ENCODE data around the gene RIMS4.
"Not testable (repeated sequence)": the region's sequence is repeated elsewhere in the genome, so short reads cannot be mapped to it uniquely, and the experiment has no call there.

The RIMS4 gene

DNA sequence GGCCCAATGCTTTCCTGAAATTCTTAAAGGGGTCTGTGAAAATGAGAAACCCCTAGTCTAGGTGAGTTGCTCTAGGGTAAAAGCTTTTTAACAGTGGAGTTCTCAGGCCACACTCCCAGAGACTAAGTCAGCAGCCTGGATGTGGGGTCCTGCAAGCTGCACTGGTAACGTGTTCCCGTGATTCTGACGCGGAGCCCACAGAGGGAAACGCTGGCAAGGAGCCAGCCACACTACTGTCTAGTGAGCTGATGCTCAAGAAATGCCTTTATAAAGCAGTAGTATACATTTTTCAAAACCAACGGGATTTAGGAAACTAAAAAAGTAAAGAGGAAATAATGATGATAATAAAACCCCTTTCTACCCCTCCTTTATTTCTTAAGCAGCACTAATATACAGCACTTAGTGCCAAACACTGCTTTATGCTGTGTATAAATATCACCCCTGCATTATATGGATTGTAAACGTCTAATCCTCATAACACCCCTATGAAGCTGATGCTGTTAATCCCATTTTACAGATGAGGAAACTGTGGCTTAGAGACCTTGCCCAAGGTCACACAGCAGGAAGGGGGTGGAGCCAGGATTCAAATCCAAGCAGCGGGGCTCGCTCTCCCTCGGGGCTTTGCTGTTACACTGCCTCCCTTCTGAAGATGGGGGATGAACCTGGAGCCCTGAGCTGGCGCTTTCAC lies 39.7 kb downstream of the RIMS4 start:
- no peaks in the 10 kb centered on the region for H3K9me3 Mint-ChIP-seq
- peaks cover 3% of the 10 kb centered on the region for H3K27me3 Mint-ChIP-seq
- no peaks in the 10 kb centered on the region for H3K4me1 Mint-ChIP-seq
- ATAC-seq (no peak), DNase-seq (no peak)
- H3K27ac Mint-ChIP-seq: no peak overlapping the region
- no peaks in the 10 kb centered on the region for H3K36me3 Mint-ChIP-seq (ENCODE audit: low read depth)
- H3K4me3 Mint-ChIP-seq: no peak overlapping the region

DNA sequence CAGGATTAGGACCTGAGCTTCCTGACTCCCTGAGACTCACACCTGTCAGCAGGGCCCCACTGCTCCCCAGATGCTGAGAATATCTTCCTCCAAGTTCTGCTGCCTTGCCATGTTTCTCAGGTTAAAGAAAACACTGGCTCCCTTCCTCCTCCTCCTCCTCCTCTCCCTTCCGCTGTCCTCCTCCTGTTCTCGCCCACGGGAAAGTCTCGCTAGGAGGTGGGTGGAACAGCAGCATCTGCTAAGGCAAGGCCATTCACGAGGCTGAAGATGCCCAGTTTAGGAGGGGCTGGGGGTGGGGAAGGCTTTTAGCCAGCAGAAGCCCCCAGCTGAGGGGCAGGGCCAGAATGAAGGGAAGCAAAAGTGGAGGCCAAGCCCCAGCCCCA lies 40.9 kb downstream of the RIMS4 start:
- no peak for ATAC-seq
- Mint-ChIP-seq H3K4me1 (no peaks in the 10 kb centered on the region), H3K4me3 (no peak overlapping the region), H3K27ac (no peak overlapping the region), H3K36me3 (ENCODE audit: low read depth) (no peaks in the 10 kb centered on the region), H3K27me3 (peaks cover 3% of the 10 kb centered on the region), H3K9me3 (no peaks in the 10 kb centered on the region)
- no peak for DNase-seq

DNA sequence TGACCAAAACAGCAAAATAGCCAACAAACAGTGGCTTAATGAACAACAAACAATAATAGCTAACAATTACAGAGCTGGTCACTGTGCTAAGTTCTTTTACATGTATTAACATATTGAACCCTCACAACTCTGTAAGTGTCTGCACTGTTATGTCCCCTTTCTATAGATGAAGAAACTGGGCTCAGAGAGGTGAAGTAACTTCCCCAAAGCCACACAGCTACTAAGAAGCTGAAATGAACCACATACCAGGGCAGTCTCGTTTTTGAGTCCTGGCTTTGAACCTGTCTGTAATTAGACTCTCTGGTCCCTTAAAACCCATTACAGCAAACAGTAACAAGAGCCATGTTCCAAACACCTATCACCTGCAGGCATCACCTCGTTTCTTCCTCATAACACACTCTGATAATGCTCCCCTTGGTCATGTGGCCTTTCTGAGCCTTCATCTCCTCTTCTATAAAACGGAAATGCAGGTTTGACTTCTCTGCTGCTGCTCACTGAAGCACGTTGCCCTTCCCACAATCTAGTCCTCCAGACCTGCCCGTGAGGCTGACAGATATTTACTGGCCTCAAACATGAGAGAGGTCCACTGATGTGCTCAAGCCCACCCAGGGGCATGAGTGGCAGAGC lies 41.4 kb downstream of the RIMS4 start:
- DNase-seq (no peak), ATAC-seq (no peak)
- no peaks in the 10 kb centered on the region for H3K4me1 Mint-ChIP-seq
- H3K4me3 Mint-ChIP-seq: no peak overlapping the region
- H3K36me3 Mint-ChIP-seq (ENCODE audit: low read depth): no peaks in the 10 kb centered on the region
- no peak overlapping the region for H3K27ac Mint-ChIP-seq
- peaks cover 3% of the 10 kb centered on the region for H3K27me3 Mint-ChIP-seq
- no peaks in the 10 kb centered on the region for H3K9me3 Mint-ChIP-seq

DNA sequence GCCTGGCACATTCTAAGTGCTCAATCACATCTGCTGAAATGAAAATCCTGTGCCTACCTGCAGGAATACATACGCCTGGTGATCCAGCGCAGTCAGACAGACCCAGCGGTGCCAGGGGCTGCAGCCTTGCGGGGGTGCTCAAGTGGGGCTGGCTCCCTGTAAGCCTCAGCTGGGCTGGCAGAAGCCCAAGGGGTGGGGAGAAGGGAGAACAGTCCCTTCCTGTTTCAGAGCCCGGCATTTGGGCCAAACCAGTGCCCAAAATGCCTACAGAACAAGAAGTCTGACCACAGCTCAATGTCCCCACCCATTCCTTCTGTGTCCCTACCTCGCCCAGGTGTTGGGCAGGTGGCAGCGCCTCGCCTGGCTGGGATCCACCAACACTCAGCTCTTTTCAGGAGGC lies 42.1 kb downstream of the RIMS4 start:
- Mint-ChIP-seq H3K36me3 (ENCODE audit: low read depth) (no peaks in the 10 kb centered on the region), H3K4me3 (no peak overlapping the region), H3K27me3 (peaks cover 3% of the 10 kb centered on the region), H3K27ac (no peak overlapping the region), H3K9me3 (no peaks in the 10 kb centered on the region), H3K4me1 (no peaks in the 10 kb centered on the region)
- no peak for DNase-seq
- no peak for ATAC-seq

DNA sequence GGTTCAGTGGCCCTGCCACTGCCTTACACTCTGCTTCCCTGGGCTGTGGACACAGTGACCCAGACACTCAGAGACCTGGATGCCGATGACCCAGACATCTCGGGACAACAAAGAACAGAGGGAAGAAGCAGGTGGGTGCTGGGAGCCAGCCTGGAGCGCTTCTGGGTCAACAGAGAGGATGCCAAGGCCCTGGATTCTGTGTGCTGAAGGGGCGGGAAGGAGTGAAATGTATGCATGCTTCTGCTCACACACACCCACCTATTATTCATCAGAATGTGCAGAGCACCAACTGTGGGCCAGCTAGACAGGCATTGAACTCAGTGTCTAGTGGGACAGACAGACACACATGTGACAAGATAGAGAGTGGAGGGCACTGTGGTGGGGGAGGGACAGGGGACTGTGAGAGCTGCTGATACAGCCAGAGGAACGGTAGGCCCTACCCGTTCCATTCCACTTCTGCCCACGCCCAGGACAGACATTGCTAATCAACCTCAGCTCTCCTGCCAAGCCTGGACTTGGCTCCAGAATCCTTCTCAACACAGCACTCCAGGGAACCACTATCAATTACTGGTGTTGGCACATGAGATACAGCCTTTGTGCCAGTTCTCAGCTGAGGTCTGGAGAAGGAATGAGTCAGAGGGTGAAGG lies 44.5 kb downstream of the RIMS4 start:
- no peaks in the 10 kb centered on the region for H3K4me1 Mint-ChIP-seq
- H3K36me3 Mint-ChIP-seq (ENCODE audit: low read depth): no peaks in the 10 kb centered on the region
- H3K4me3 Mint-ChIP-seq: no peak overlapping the region
- no peak overlapping the region for H3K27ac Mint-ChIP-seq
- no peak for DNase-seq
- H3K27me3 Mint-ChIP-seq: peaks cover 3% of the 10 kb centered on the region
- ATAC-seq: no peak
- H3K9me3 Mint-ChIP-seq: no peaks in the 10 kb centered on the region

DNA sequence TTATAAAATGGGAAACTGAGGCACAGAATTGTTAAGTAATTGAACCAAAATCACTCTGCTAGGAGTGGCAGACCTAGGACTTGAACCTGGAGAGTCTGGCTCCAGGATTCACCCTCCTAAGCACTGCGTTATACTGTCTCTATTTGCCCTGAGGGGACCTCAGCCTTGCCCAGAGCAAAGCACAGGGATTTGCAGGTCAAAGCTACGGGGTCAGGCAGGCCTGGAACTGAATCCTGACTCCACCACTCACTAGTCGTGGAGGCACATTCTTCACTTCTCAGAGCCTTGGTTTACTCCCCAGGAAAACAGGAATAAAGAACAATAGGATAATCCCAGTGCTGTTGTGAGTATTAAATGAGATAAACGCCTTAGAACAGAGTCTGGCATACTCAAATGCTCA lies 45.3 kb downstream of the RIMS4 start:
- Mint-ChIP-seq H3K4me3 (no peak overlapping the region), H3K27ac (no peak overlapping the region), H3K36me3 (ENCODE audit: low read depth) (no peaks in the 10 kb centered on the region), H3K27me3 (peaks cover 3% of the 10 kb centered on the region), H3K4me1 (no peaks in the 10 kb centered on the region), H3K9me3 (no peaks in the 10 kb centered on the region)
- DNase-seq (no peak), ATAC-seq (no peak)

DNA sequence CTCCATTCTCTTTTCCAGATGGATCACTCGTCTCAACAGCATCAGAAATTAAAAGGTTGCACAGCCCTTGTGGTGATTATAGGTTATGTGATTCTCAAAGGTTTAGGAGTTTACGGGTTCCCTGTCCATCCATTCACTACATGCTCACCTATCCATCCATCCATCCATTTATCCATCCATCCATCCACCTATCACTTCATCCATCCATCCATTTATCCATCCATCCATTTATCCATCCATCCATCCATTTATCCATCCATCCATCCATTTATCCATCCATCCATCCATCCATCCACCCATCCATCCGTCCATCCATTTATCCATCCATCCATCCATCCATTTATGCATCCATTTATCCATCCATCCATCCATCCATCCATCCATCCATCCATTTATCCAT lies 46.5 kb downstream of the RIMS4 start:
- not testable (repeated sequence) for H3K27me3 Mint-ChIP-seq; H3K36me3 Mint-ChIP-seq (ENCODE audit: low read depth); DNase-seq; H3K27ac Mint-ChIP-seq; H3K4me3 Mint-ChIP-seq; H3K4me1 Mint-ChIP-seq; H3K9me3 Mint-ChIP-seq; ATAC-seq

DNA sequence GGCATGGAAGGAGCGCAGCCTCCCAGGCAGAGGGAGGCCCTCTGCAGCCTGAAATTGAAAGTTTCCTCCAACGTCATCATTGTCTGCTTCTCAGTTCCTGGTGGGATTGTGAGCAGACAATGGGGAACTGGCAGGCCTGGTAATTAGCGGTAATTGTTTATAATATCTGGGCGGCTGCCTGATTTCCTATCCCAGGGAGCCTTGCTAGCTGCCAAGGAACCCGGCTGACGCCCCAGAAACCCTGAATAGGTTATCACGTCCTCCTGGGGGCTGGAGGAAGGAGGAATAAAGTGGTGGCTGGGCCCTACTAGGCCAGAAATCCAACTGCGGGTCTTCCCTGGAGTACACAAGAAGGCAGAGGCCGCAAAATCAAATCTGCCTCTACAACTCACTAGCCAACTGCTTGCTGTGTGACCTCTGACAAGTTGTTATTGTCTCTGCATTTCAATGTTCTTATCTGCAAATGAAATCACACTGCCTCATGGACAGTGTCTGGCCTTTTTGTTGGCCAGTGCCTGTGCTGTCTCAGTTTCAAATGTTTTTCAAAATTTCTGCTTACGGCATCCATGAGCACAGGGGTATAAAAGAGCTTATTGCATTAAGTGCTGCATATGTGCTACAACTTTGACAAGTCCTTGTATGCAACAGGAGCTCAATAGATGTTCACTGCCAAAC lies 47.7 kb downstream of the RIMS4 start:
- Mint-ChIP-seq H3K36me3 (ENCODE audit: low read depth) (no peaks in the 10 kb centered on the region), H3K4me1 (no peaks in the 10 kb centered on the region), H3K4me3 (no peak overlapping the region), H3K9me3 (no peaks in the 10 kb centered on the region), H3K27ac (no peak overlapping the region), H3K27me3 (peaks cover 3% of the 10 kb centered on the region)
- DNase-seq (no peak), ATAC-seq (no peak)

DNA sequence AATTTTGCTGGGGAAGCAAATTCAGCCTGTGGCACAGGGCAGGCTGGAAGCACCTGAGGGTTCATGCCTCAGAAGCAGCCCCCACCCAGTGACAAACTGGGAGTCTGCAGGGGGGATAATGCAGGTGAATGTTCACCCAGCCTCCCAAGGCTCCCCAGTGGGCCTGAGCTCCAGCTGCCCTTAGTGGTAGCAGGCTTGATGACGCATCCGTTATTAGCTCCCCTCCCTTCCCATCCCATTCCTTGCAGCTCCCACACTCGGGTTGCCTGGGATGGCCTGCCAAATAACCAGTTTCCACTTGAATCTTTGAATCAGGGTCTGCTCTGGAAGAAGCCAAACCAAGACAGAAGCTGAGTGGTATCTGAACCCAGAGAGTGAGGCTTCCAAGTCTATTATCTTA lies 48.9 kb downstream of the RIMS4 start:
- ATAC-seq (no peak), DNase-seq (no peak)
- Mint-ChIP-seq H3K4me3 (no peak overlapping the region), H3K9me3 (no peaks in the 10 kb centered on the region), H3K4me1 (no peaks in the 10 kb centered on the region), H3K27me3 (peaks cover 3% of the 10 kb centered on the region), H3K36me3 (ENCODE audit: low read depth) (no peaks in the 10 kb centered on the region), H3K27ac (no peak overlapping the region)

DNA sequence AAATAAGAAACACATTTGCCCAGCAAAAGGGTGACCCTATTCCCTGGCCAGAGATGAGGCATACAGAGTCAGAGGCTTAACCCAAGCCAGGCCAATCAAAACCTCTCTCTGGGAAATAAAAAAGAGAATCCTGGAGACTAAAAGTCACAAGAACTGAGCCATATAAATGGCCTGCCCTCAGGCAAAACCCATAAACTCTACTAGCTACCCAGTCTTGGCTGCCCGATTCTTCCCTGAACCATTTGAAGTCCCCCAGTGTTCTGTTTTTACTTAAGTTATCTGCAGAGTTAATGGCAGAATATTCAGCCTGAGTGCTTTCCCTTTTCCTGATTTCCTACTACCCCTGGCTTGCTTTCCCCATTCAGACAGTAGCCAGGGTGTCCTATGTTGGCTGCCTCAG lies 50.8 kb downstream of the RIMS4 start:
- H3K4me1 Mint-ChIP-seq: no peaks in the 10 kb centered on the region
- no peak for ATAC-seq
- no peaks in the 10 kb centered on the region for H3K36me3 Mint-ChIP-seq (ENCODE audit: low read depth)
- no peak overlapping the region for H3K27ac Mint-ChIP-seq
- H3K4me3 Mint-ChIP-seq: no peak overlapping the region
- no peaks in the 10 kb centered on the region for H3K9me3 Mint-ChIP-seq
- no peaks in the 10 kb centered on the region for H3K27me3 Mint-ChIP-seq
- DNase-seq: no peak

DNA sequence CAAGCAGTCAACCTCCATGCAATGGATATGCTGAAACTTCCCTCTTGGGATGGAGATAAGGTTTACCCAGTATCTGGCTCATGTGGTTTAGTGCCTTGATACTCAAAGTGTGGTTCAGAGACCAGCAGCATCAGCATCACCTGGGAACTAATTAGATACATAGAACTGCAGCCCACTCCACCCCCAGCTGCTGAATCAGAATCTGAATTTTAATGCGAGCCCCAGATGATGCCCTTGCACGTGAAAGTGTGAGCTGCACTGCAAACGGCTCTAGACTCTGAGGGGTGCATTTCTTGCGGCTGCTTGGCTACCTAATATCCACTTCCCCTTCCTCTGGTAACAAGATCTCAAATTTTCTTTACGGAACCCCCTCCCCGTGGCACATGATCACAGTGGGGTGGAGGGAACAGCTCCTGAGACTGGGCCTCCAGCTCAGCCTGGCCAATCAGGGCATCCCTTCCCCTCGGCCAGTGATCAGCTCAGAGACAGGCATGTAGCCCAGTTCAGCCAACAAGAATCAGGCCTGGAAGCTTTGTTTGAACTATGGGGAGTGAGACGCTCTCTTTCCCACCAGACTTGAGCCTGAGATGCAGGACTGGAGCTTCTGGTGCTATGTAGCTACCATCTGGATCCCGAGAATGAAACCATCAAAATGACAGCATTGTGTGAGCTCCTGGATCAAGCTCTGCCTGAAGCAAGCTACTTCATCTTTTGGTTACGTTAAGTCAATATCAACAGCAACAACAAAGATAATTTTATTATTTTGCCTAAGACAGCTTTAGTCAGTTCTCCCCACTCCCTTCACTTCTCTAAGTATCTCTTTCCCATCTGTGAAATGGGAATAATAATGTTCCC lies 51.9 kb downstream of the RIMS4 start:
- Mint-ChIP-seq H3K9me3 (no peaks in the 10 kb centered on the region), H3K36me3 (ENCODE audit: low read depth) (no peaks in the 10 kb centered on the region), H3K4me1 (no peaks in the 10 kb centered on the region), H3K4me3 (no peak overlapping the region), H3K27me3 (no peaks in the 10 kb centered on the region), H3K27ac (no peak overlapping the region)
- no peak for ATAC-seq
- DNase-seq: no peak

DNA sequence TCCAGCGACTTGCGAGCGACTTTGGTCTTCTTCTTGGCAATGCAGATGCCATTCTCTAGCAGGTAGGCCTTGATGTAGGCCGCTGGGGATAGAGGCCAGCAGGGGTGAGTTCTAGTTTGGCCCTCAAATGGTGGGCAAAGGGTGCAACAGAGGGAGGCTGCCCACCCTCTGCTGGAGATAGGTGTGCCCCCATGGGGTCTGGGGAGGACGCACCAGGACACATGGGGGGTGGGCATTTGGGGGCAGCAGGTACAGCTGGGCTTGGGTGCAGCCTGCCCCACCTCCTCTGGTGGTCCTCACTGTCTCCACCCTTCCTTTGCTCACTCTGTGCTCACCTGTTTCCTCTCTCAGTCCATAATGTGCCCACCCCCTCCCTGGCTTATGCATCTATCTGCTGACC lies 53.4 kb downstream of the RIMS4 start:
- no peaks in the 10 kb centered on the region for H3K36me3 Mint-ChIP-seq (ENCODE audit: low read depth)
- H3K9me3 Mint-ChIP-seq: no peaks in the 10 kb centered on the region
- H3K4me1 Mint-ChIP-seq: no peaks in the 10 kb centered on the region
- H3K27ac Mint-ChIP-seq: no peak overlapping the region
- ATAC-seq (no peak), DNase-seq (no peak)
- no peaks in the 10 kb centered on the region for H3K27me3 Mint-ChIP-seq
- H3K4me3 Mint-ChIP-seq: no peak overlapping the region

DNA sequence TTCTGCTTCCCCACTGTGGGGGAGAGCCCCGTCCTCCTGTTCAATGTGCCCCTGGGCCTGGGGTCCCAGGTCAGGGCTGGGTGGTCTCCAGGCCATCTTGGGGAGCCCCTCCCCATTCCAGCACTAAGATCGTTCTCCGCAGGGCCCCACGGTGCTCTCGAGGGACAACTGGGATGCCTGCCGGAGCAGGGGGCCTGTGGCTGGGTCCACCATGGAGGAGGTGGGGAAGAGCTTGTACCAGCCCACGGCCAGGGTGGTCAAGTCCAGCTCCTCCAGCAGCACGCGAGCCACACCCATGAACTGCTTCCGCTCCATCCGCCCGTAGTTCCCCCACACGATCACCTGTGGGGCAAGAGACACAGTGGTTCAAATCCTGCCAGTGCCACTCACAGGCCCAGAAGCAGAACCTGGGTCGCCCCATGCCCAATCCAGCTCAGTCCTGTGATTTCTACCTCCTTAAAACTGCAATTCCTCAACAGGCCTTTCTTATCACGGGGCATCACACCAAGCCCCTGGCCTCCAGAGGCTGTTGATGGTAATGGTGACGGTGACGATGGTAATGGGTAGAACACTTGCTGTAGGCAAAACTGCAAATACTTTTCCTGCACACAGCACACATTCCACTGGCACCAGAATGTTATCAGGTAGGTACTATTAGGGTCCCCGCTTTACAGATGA lies 54.2 kb downstream of the RIMS4 start:
- DNase-seq: no peak
- no peaks in the 10 kb centered on the region for H3K36me3 Mint-ChIP-seq (ENCODE audit: low read depth)
- H3K4me1 Mint-ChIP-seq: no peaks in the 10 kb centered on the region
- no peak overlapping the region for H3K4me3 Mint-ChIP-seq
- no peak for ATAC-seq
- H3K27ac Mint-ChIP-seq: no peak overlapping the region
- no peaks in the 10 kb centered on the region for H3K9me3 Mint-ChIP-seq
- H3K27me3 Mint-ChIP-seq: peaks cover 2% of the 10 kb centered on the region

DNA sequence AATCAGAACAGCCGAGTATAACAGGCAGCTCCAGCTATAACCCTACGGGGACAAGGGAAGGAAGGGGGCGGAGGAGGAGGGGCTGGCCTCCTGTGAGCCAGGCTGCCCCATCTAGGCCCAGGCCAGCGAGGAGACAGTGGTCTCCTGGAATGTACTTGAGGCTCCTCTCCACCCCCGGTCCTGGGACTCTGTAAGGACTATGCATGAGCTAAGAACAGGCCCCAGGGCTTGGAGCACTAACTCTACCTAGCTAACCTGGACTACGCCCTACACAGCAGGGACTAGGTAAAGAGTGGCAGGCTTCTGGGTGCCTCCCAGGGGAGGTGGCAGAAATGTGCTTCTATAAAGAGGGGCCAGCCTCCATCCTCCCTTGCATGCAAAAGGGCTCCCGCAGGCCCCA lies 55.8 kb downstream of the RIMS4 start:
- Mint-ChIP-seq H3K27ac (no peak overlapping the region), H3K4me3 (no peak overlapping the region), H3K9me3 (no peaks in the 10 kb centered on the region), H3K36me3 (ENCODE audit: low read depth) (no peaks in the 10 kb centered on the region), H3K27me3 (peaks cover 8% of the 10 kb centered on the region), H3K4me1 (no peaks in the 10 kb centered on the region)
- ATAC-seq: no peak
- no peak for DNase-seq
